Right cardiac atrium (tissue), 5 donors: ENCODE data around the gene SIN3A. TPM values are rescaled to one million over a fixed set of nuclear protein-coding genes. Genes with fewer than 3 reads are reported as not detected.
"Not testable (repeated sequence)": the region's sequence is repeated elsewhere in the genome, so short reads cannot be mapped to it uniquely, and the experiment has no call there.

Experiments
- ATAC-seq, 2 donors: fragments of 200-7000 bp; cut with Tn5 transposase; one replicate each; pipeline versions ENCODE4 v1.8.0 to v1.9.1; 2020; ENCODE audit warnings: moderate library complexity in 2 of 2, mild to moderate bottlenecking in 1 of 2
- DNase-seq, 3 donors: peaks; one replicate each; pipeline ENCODE4 v3.0.0-alpha.2; 2020
- H3K27ac ChIP-seq: one replicate; pipeline ENCODE4 v1.5.1; 2013; ENCODE audit warnings: mild to moderate bottlenecking, low read length, control low read depth, moderate library complexity
- H3K27me3 ChIP-seq: one replicate; pipeline ENCODE4 v1.6.1; 2013; ENCODE audit not compliant: control insufficient read depth, insufficient read depth
- H3K4me1 ChIP-seq: one replicate; pipeline ENCODE4 v1.6.1; 2013; ENCODE audit warnings: low read length; ENCODE audit not compliant: control insufficient read depth, insufficient read depth
- H3K4me3 ChIP-seq: one replicate; pipeline ENCODE4 v1.5.1; 2013; ENCODE audit warnings: low read length, control low read depth
- H3K9me3 ChIP-seq: one replicate; pipeline ENCODE4 v1.6.1; 2013; ENCODE audit warnings: low read length; ENCODE audit not compliant: control insufficient read depth
- WGBS: extraction: QIAGEN DNeasy Blood & Tissue Kit; methylation state at CpG from one replicate; pipeline ENCODE4 v1.1.7; 2013; 5-methylcytosine and 5-hydroxymethylcytosine counted together
- intact Hi-C, 4 donors: fragments of 100-400 bp; cut with DNase I; formaldehyde crosslinking; loops; one replicate each; pipeline versions ENCODE4 v1.11.0 to v1.14.0; 2022 to 2023
- long read RNA-seq, 4 donors: library from polyadenylated mRNA; unstranded; transcript quantifications; one replicate each; pipeline ENCODE4 v2.0.0, GENCODE V29; 2020 to 2021
- polyA plus RNA-seq: library from polyadenylated mRNA; stranded (reverse); fragments of 200-250 nt; gene quantifications from one replicate; pipeline ENCODE4 v1.2.3, GENCODE V29; 2013
- total RNA-seq, 4 donors: library from RNA; stranded (reverse); fragmentation: NEBNext Ultra II Directional; extraction: Animal tissue kit (Norgen Biotek cat#: 25700); gene quantifications; one replicate each; pipeline ENCODE4 v1.2.1, GENCODE V29; 2021
- donor health status: healthy with polysubstance abuse.
- donor health status: DM: no; HTN: yes; CAD: no.
- donor health status: DM: no; HTN: no; CAD: no.
- donor health status: DM: no; HTN: yes; CAD: no; lungs with severe emphysema.
- donor health status: DM: yes; HTN: yes; CAD: no.

Gene SIN3A
- 10 to 100 TPM; 28.7 to 40.0 (median 35.9) TPM for total RNA-seq
- 8.5 TPM for polyA plus RNA-seq
- long read RNA-seq, donor 1, full-length matches to known transcripts, result 3 of 25 reads
- long read RNA-seq, donor 1, partial matches to known transcripts, result 17 of 25 reads
- long read RNA-seq, donor 1, other reads (novel, unspliced or antisense), result 5 of 25 reads
- long read RNA-seq, donor 2, full-length matches to known transcripts, result 1 of 8 reads
- long read RNA-seq, donor 2, partial matches to known transcripts, result 6 of 8 reads
- long read RNA-seq, donor 2, other reads (novel, unspliced or antisense), result 1 of 8 reads
- long read RNA-seq, donor 3, full-length matches to known transcripts, result 3 of 34 reads
- long read RNA-seq, donor 3, partial matches to known transcripts, result 24 of 34 reads
- long read RNA-seq, donor 3, other reads (novel, unspliced or antisense), result 7 of 34 reads
- long read RNA-seq, donor 4, full-length matches to known transcripts, result 4 of 11 reads
- long read RNA-seq, donor 4, partial matches to known transcripts, result 7 of 11 reads
- long read RNA-seq, donor 4, other reads (novel, unspliced or antisense), result 0 of 11 reads

GRCh38 chr15:75451674-75452363 is at the start of gene SIN3A:
Gene SIN3A, minus strand, starts transcription at chr15:75451690. Its CDS starts 21,315 bp downstream, at chr15:75430375.
- H3K27me3 ChIP-seq, result no peaks in the 10 kb centered on the region
- H3K9me3 ChIP-seq, result no peaks in the 10 kb centered on the region
- DNase-seq (peak; percentile 99 to 100 (median 99)), ATAC-seq (peak; percentile 78)
- intact Hi-C loops, result no loop called here
- H3K27ac ChIP-seq, result peak within 1 kb of the TSS; percentile 100
- no peaks in the 10 kb centered on the region for H3K4me1 ChIP-seq
- peak within 1 kb of the TSS; percentile 97 for H3K4me3 ChIP-seq
- WGBS, result under 1% methylated on average over 39 of the region's 39 CpGs

- no peak overlapping the region for H3K4me3 ChIP-seq
- H3K9me3 ChIP-seq, result no peaks in the 10 kb centered on the region
- ATAC-seq (no peak), DNase-seq (no peak)
- intact Hi-C loops, result no loop called here
- 99% methylated on average over 4 of the region's 4 CpGs for WGBS
- H3K27ac ChIP-seq, result no peak overlapping the region
- no peaks in the 10 kb centered on the region for H3K27me3 ChIP-seq
- no peaks in the 10 kb centered on the region for H3K4me1 ChIP-seq
Measured at GRCh38 chr15:75493732-75494131, 42.2 kb upstream of the SIN3A start.

- Histone ChIP-seq H3K27me3 (no peaks in the 10 kb centered on the region), H3K9me3 (no peaks in the 10 kb centered on the region), H3K4me3 (no peak overlapping the region), H3K4me1 (no peaks in the 10 kb centered on the region), H3K27ac (no peak overlapping the region)
- intact Hi-C loops, result no loop called here
- DNase-seq (no peak), ATAC-seq (no peak)
- WGBS, result 61% methylated on average over 1 of the region's 1 CpG
Measured at GRCh38 chr15:75483961-75484360, 32.5 kb upstream of the SIN3A start.

GRCh38 chr15:75483556-75483955 is 32.1 kb upstream of the SIN3A start:
- intact Hi-C loops, H3K4me1 ChIP-seq: not testable (repeated sequence)
- 78% methylated on average over 5 of the region's 5 CpGs for WGBS

GRCh38 chr15:75483106-75483505 is 31.6 kb upstream of the SIN3A start:
- ATAC-seq, result no peak
- no peak overlapping the region for H3K4me3 ChIP-seq
- WGBS, result 95% methylated on average over 1 of the region's 1 CpG
- no peak overlapping the region for H3K27ac ChIP-seq
- intact Hi-C loops, result no loop called here
- H3K27me3 ChIP-seq, result no peaks in the 10 kb centered on the region
- H3K4me1 ChIP-seq, result no peaks in the 10 kb centered on the region
- DNase-seq, result no peak
- no peaks in the 10 kb centered on the region for H3K9me3 ChIP-seq

More at GRCh38 chr15:75483556-75483955, 32.1 kb upstream of the SIN3A start:
- not testable (repeated sequence) for H3K27ac ChIP-seq, H3K4me3 ChIP-seq, DNase-seq, H3K9me3 ChIP-seq, ATAC-seq, H3K27me3 ChIP-seq

- H3K27ac ChIP-seq, ATAC-seq, DNase-seq, H3K9me3 ChIP-seq, H3K4me1 ChIP-seq, H3K4me3 ChIP-seq, intact Hi-C loops, H3K27me3 ChIP-seq: not testable (repeated sequence)
- WGBS, result 99% methylated on average over 54 of the region's 54 CpGs
Measured at GRCh38 chr15:75480463-75480862, 29.0 kb upstream of the SIN3A start.

GRCh38 chr15:75479670-75480069 is 28.2 kb upstream of the SIN3A start:
- H3K27ac ChIP-seq, result no peak overlapping the region
- ATAC-seq (no peak), DNase-seq (no peak)
- 79% methylated on average over 2 of the region's 2 CpGs for WGBS
- intact Hi-C loops, result no loop called here
- no peaks in the 10 kb centered on the region for H3K9me3 ChIP-seq
- no peaks in the 10 kb centered on the region for H3K27me3 ChIP-seq
- no peak overlapping the region for H3K4me3 ChIP-seq
- H3K4me1 ChIP-seq, result no peaks in the 10 kb centered on the region

GRCh38 chr15:75477094-75477493 is 25.6 kb upstream of the SIN3A start:
- H3K9me3 ChIP-seq, H3K27me3 ChIP-seq, H3K27ac ChIP-seq, ATAC-seq, H3K4me1 ChIP-seq, H3K4me3 ChIP-seq, DNase-seq, intact Hi-C loops: not testable (repeated sequence)
- WGBS, result 95% methylated on average over 5 of the region's 5 CpGs

GRCh38 chr15:75468913-75469598 is 17.6 kb upstream of the SIN3A start:
- Histone ChIP-seq H3K27ac (no peak overlapping the region), H3K9me3 (no peaks in the 10 kb centered on the region), H3K4me1 (no peaks in the 10 kb centered on the region), H3K4me3 (no peak overlapping the region), H3K27me3 (no peaks in the 10 kb centered on the region)
- intact Hi-C loops, result no loop called here
- 75% methylated on average over 2 of the region's 2 CpGs for WGBS
- DNase-seq (peak; percentile 34 to 73 (median 59)), ATAC-seq (peak in 1 of 2 donors; percentile 12)

- DNase-seq, result no peak
- intact Hi-C loops, result no loop called here
- H3K4me1 ChIP-seq, result no peaks in the 10 kb centered on the region
- H3K9me3 ChIP-seq, result no peaks in the 10 kb centered on the region
- no peaks in the 10 kb centered on the region for H3K27me3 ChIP-seq
- H3K4me3 ChIP-seq, result no peak overlapping the region
- H3K27ac ChIP-seq, result no peak overlapping the region
- no peak for ATAC-seq
- 90% methylated on average over 4 of the region's 4 CpGs for WGBS
Measured at GRCh38 chr15:75460646-75461045, 9.2 kb upstream of the SIN3A start.

GRCh38 chr15:75459581-75459980 is 8.1 kb upstream of the SIN3A start:
- 67% methylated on average over 1 of the region's 1 CpG for WGBS
- H3K27ac ChIP-seq, result no peak overlapping the region
- H3K27me3 ChIP-seq, result no peaks in the 10 kb centered on the region
- no peaks in the 10 kb centered on the region for H3K9me3 ChIP-seq
- no peak overlapping the region for H3K4me3 ChIP-seq
- intact Hi-C loops, result no loop called here
- no peaks in the 10 kb centered on the region for H3K4me1 ChIP-seq
- ATAC-seq (no peak), DNase-seq (no peak)
